Loucy (cell line): ENCODE data around the gene ENTREP1.

Experiments used
- H2AFZ ChIP-seq: fragments of 200-600 bp; sonication (generic); 2 replicates; pipeline ENCODE4 v1.6.0; 2016; ENCODE audit warnings: antibody characterized with exemption, mild to moderate bottlenecking, low read length, moderate library complexity
- H3F3A ChIP-seq: fragments of 200-600 bp; 2 replicates; pipeline ENCODE4 v1.6.0; 2016; ENCODE audit warnings: antibody characterized with exemption, low read depth, mild to moderate bottlenecking
- H3K27me3 ChIP-seq: fragments of 200-600 bp; sonication (generic); 2 replicates; pipeline ENCODE4 v1.6.1; 2014; ENCODE audit warnings: low read length, mild to moderate bottlenecking; ENCODE audit not compliant: insufficient read depth, poor library complexity, severe bottlenecking
- H3K36me3 ChIP-seq: fragments of 200-600 bp; sonication (generic); 2 replicates; pipeline ENCODE4 v1.6.1; 2016; ENCODE audit warnings: low read length; ENCODE audit not compliant: insufficient read depth
- H3K4me1 ChIP-seq: fragments of 200-600 bp; sonication (generic); 2 replicates; pipeline ENCODE4 v1.5.1; 2014; ENCODE audit warnings: low read length, mild to moderate bottlenecking; ENCODE audit not compliant: insufficient read depth, poor library complexity, severe bottlenecking
- H3K4me2 ChIP-seq: fragments of 200-600 bp; sonication (generic); 2 replicates; pipeline ENCODE4 v1.6.0; 2014; ENCODE audit warnings: antibody characterized with exemption, low read length, low read depth, mild to moderate bottlenecking; ENCODE audit not compliant: poor library complexity, severe bottlenecking
- H3K4me3 ChIP-seq: fragments of 200-600 bp; sonication (generic); 2 replicates; pipeline ENCODE4 v1.5.1; 2014; ENCODE audit warnings: low read length, mild to moderate bottlenecking, mixed read lengths; ENCODE audit not compliant: poor library complexity, severe bottlenecking
- H3K79me2 ChIP-seq: fragments of 200-600 bp; sonication (generic); 2 replicates; pipeline ENCODE4 v1.6.1; 2014; ENCODE audit warnings: low read length; ENCODE audit not compliant: insufficient read depth
- H3K9ac ChIP-seq: fragments of 200-600 bp; sonication (generic); 2 replicates; pipeline ENCODE4 v1.6.0; 2014; ENCODE audit warnings: mild to moderate bottlenecking, low read depth, low read length, moderate library complexity; ENCODE audit not compliant: poor library complexity, severe bottlenecking
- H3K9me2 ChIP-seq: fragments of 200-600 bp; sonication (generic); replicated peaks from 2 replicates; pipeline ENCODE4 v1.6.1; 2016; ENCODE audit warnings: low read depth, low read length, mixed read lengths
- H3K9me3 ChIP-seq: fragments of 200-600 bp; sonication (generic); 2 replicates; pipeline ENCODE4 v1.6.1; 2014; ENCODE audit warnings: mild to moderate bottlenecking, antibody characterized with exemption, low read length, low read depth; ENCODE audit not compliant: insufficient read depth
- H4K20me1 ChIP-seq: fragments of 200-600 bp; sonication (generic); 2 replicates; pipeline ENCODE4 v1.6.0; 2014; ENCODE audit warnings: antibody characterized with exemption, low read length, mild to moderate bottlenecking; ENCODE audit not compliant: insufficient read depth, poor library complexity, severe bottlenecking
- CTCF ChIP-seq: fragments of 200-600 bp; sonication (generic); conservative IDR thresholded peaks from 2 replicates; pipeline ENCODE4 v1.5.1; 2014; ENCODE audit warnings: mild to moderate bottlenecking, antibody characterized with exemption, low read length
- EZH2phosphoT487 ChIP-seq: fragments of 200-600 bp; IDR thresholded peaks from 2 replicates; pipeline ENCODE4 v1.6.1; 2018; ENCODE audit warnings: antibody characterized with exemption, mild to moderate bottlenecking, moderate library complexity, borderline replicate concordance

The ENTREP1 gene

GRCh38 chr9:69379270-69379982 lies 54.4 kb downstream of the ENTREP1 start:
- Histone ChIP-seq H3K79me2 (no peaks in the 10 kb centered on the region), H4K20me1 (no peaks in the 10 kb centered on the region), H3K27me3 (no peaks in the 10 kb centered on the region), H3K9me2 (no peaks in the 10 kb centered on the region), H3K4me1 (peaks cover 20% of the 10 kb centered on the region), H3K4me2 (peak overlapping the region; percentile 54), H3K36me3 (no peaks in the 10 kb centered on the region), H3F3A (no peaks in the 10 kb centered on the region), H3K9ac (no peak overlapping the region), H2AFZ (no peak overlapping the region), H3K4me3 (no peak overlapping the region), H3K9me3 (no peaks in the 10 kb centered on the region)
- TF ChIP-seq CTCF (no peak), EZH2phosphoT487 (no peak)

DNA sequence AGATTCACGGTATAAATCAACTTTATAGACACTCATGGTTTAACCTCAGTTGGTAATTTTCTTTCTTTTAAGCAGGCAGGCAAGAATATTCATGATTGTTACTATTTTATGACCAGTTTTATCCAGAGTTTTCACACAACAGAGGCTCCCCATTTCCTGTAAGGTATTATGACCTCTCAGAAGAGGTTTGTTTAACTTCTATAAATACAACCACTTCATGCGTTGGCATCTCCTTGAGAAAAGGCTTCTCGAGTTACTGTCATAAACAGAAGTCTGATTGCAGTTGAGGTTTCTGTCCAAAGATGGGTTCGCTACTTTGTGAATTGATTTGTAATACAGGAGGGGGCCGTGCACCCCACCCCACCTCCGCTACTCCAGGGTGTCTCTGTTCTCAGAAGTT lies 55.3 kb downstream of the ENTREP1 start:
- H4K20me1 ChIP-seq: no peaks in the 10 kb centered on the region
- no peaks in the 10 kb centered on the region for H3K36me3 ChIP-seq
- H3K4me3 ChIP-seq: no peak overlapping the region
- H3K4me1 ChIP-seq: peaks cover 25% of the 10 kb centered on the region
- no peaks in the 10 kb centered on the region for H3K79me2 ChIP-seq
- no peaks in the 10 kb centered on the region for H3K9me3 ChIP-seq
- no peak overlapping the region for H3K9ac ChIP-seq
- H3K27me3 ChIP-seq: no peaks in the 10 kb centered on the region
- no peaks in the 10 kb centered on the region for H3K9me2 ChIP-seq
- H3F3A ChIP-seq: no peaks in the 10 kb centered on the region
- H3K4me2 ChIP-seq: peak overlapping the region; percentile 54
- no peak overlapping the region for H2AFZ ChIP-seq
- TF ChIP-seq EZH2phosphoT487 (no peak), CTCF (no peak)

DNA sequence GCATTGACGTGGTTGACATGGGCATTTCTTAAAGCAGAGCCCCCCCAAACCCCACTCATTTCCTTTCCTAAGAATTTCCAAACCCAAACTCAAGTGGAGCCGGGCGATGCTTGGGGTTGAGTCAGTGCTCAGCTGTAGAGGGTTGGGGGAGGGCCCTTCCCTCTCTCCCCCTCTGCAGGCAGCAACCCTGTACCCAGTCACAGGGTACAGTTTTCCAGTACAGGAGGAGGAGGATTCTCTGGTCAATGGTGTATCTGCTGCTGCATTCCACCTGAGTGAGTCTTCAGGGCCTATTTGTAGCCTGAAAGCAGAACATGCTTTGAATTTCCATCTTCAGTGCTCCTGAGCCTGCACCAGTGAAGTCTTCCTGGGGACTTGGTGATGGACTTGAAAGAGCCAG lies 55.8 kb downstream of the ENTREP1 start:
- TF ChIP-seq CTCF (no peak), EZH2phosphoT487 (no peak)
- H3F3A ChIP-seq: no peaks in the 10 kb centered on the region
- no peak overlapping the region for H3K4me3 ChIP-seq
- no peaks in the 10 kb centered on the region for H3K36me3 ChIP-seq
- H3K27me3 ChIP-seq: no peaks in the 10 kb centered on the region
- no peaks in the 10 kb centered on the region for H3K9me3 ChIP-seq
- H3K9me2 ChIP-seq: no peaks in the 10 kb centered on the region
- H3K4me1 ChIP-seq: peaks cover 28% of the 10 kb centered on the region
- H3K4me2 ChIP-seq: peak overlapping the region; percentile 54
- no peaks in the 10 kb centered on the region for H4K20me1 ChIP-seq
- no peak overlapping the region for H2AFZ ChIP-seq
- H3K9ac ChIP-seq: no peak overlapping the region
- H3K79me2 ChIP-seq: no peaks in the 10 kb centered on the region
